ENCODE measurements around the gene KIAA1671.

- TF ChIP-seq, protein P1, sequence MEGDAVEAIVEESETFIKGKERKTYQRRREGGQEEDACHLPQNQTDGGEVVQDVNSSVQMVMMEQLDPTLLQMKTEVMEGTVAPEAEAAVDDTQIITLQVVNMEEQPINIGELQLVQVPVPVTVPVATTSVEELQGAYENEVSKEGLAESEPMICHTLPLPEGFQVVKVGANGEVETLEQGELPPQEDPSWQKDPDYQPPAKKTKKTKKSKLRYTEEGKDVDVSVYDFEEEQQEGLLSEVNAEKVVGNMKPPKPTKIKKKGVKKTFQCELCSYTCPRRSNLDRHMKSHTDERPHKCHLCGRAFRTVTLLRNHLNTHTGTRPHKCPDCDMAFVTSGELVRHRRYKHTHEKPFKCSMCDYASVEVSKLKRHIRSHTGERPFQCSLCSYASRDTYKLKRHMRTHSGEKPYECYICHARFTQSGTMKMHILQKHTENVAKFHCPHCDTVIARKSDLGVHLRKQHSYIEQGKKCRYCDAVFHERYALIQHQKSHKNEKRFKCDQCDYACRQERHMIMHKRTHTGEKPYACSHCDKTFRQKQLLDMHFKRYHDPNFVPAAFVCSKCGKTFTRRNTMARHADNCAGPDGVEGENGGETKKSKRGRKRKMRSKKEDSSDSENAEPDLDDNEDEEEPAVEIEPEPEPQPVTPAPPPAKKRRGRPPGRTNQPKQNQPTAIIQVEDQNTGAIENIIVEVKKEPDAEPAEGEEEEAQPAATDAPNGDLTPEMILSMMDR (IDR thresholded peaks at IDR 0.05): peak; percentile 24 to 48 (median 34)
- no peak for TF ChIP-seq EP300 (IDR thresholded peaks at IDR 0.05; ENCODE audit: low read depth)
- TF ChIP-seq POLR2AphosphoS5 (IDR thresholded peaks at IDR 0.05): no peak
These were observed 75.7 kb downstream of the KIAA1671 start for GRCh38 chr22:25027959-25028840.

All from transverse colon (tissue), 4 donors.